WTC11 (cell line): ENCODE results near the gene ZNRF1. TPM values are rescaled to one million over a fixed set of nuclear protein-coding genes. Genes with fewer than 3 reads are reported as not detected.
A peak's percentile ranks its signal among the peaks of the same experiment; 100 is the strongest.

Source experiments
- ATAC-seq: fragments of 200-7000 bp; cut with Tn5 transposase; 2 replicates; pipeline ENCODE4 v1.10.0; 2021; ENCODE audit warnings: mild to moderate bottlenecking, moderate library complexity
- CTCF ChIA-PET: fragments of 300-600 bp; sonication (Branson Sonifier 250); formaldehyde crosslinking; loops from one replicate; lab custom pipeline; 2021; ENCODE audit warnings: antibody characterized with exemption; lab: Charles Lee
- POLR2A ChIA-PET: fragments of 350-600 bp; sonication (Branson Sonifier 250); formaldehyde crosslinking; loops from one replicate; lab custom pipeline; 2021; ENCODE audit warnings: antibody characterized with exemption; lab: Charles Lee
- DNase-seq: peaks from one replicate; pipeline ENCODE4 v3.0.0; 2021; ENCODE audit warnings: low spot score
- H3K27ac Mint-ChIP-seq: 2 replicates; pipeline ENCODE4 v1.8.0; 2021; ENCODE audit warnings: mixed read lengths
- H3K27me3 Mint-ChIP-seq: 2 replicates; pipeline ENCODE4 v1.8.0; 2021; ENCODE audit warnings: low read depth, mild to moderate bottlenecking, moderate library complexity, mixed read lengths
- H3K36me3 Mint-ChIP-seq: 2 replicates; pipeline ENCODE4 v1.8.0; 2021; ENCODE audit warnings: mixed read lengths
- H3K4me1 Mint-ChIP-seq: 2 replicates; pipeline ENCODE4 v1.8.0; 2022; ENCODE audit warnings: mixed read lengths
- H3K4me3 Mint-ChIP-seq: 2 replicates; pipeline ENCODE4 v1.8.0; 2021; ENCODE audit warnings: mild to moderate bottlenecking, moderate library complexity, mixed read lengths
- H3K9me3 Mint-ChIP-seq: 2 replicates; pipeline ENCODE4 v1.8.0; 2021; ENCODE audit warnings: mixed read lengths
- ETV6 ChIP-seq: sonication (generic); formaldehyde crosslinking; IDR thresholded peaks from 2 replicates; pipeline ENCODE4 v1.8.1; 2022; ENCODE audit warnings: mild to moderate bottlenecking, missing genetic modification reagents
- FOXJ3 ChIP-seq: sonication (generic); formaldehyde crosslinking; IDR thresholded peaks from 2 replicates; pipeline ENCODE4 v1.9.0; 2021; ENCODE audit warnings: missing genetic modification reagents, mild to moderate bottlenecking, borderline replicate concordance
- HMGXB4 ChIP-seq: sonication (generic); formaldehyde crosslinking; IDR thresholded peaks from 2 replicates; pipeline ENCODE4 v1.8.1; 2023; ENCODE audit warnings: mild to moderate bottlenecking, moderate library complexity, missing genetic modification reagents
- JUN ChIP-seq: sonication (generic); formaldehyde crosslinking; IDR thresholded peaks from 2 replicates; pipeline ENCODE4 v1.8.0; 2023; ENCODE audit warnings: mild to moderate bottlenecking, missing genetic modification reagents
- MXD4 ChIP-seq: fragments of 250-450 bp; sonication (Bioruptor Pico); IDR thresholded peaks from 2 replicates; pipeline ENCODE4 v1.8.0; 2021; ENCODE audit warnings: mild to moderate bottlenecking, moderate library complexity, borderline replicate concordance
- NFE2L1 ChIP-seq: sonication (generic); formaldehyde crosslinking; IDR thresholded peaks from 2 replicates; pipeline ENCODE4 v1.8.1; 2023; ENCODE audit warnings: missing genetic modification reagents
- NFYB ChIP-seq: sonication (generic); formaldehyde crosslinking; conservative IDR thresholded peaks from 2 replicates; pipeline ENCODE4 v1.8.0; 2022; ENCODE audit warnings: low read depth, missing genetic modification reagents
- NR3C1 ChIP-seq: sonication (generic); formaldehyde crosslinking; conservative IDR thresholded peaks from 2 replicates; pipeline ENCODE4 v1.8.1; 2023; ENCODE audit warnings: low read depth, mild to moderate bottlenecking, missing genetic modification reagents
- RORB ChIP-seq: fragments of 250-450 bp; sonication (Bioruptor Pico); IDR thresholded peaks from 2 replicates; pipeline ENCODE4 v1.9.0; 2021; ENCODE audit warnings: mild to moderate bottlenecking
- TEAD4 ChIP-seq: sonication (generic); formaldehyde crosslinking; IDR thresholded peaks from 2 replicates; pipeline ENCODE4 v1.8.0; 2022; ENCODE audit warnings: mild to moderate bottlenecking, missing genetic modification reagents
- TP53 ChIP-seq: sonication (generic); formaldehyde crosslinking; IDR thresholded peaks from 2 replicates; pipeline ENCODE4 v1.8.1; 2023; ENCODE audit warnings: mild to moderate bottlenecking, missing genetic modification reagents
- ZBTB21 ChIP-seq: sonication (generic); formaldehyde crosslinking; IDR thresholded peaks from 2 replicates; pipeline ENCODE4 v1.8.1; 2023; ENCODE audit warnings: mild to moderate bottlenecking, missing genetic modification reagents, borderline replicate concordance
- ZMAT4 ChIP-seq: fragments of 250-450 bp; sonication (Bioruptor Pico); IDR thresholded peaks from 2 replicates; pipeline ENCODE4 v1.9.0; 2021; ENCODE audit warnings: mild to moderate bottlenecking
- ZNF121 ChIP-seq: sonication (generic); formaldehyde crosslinking; IDR thresholded peaks from 2 replicates; pipeline ENCODE4 v1.8.0; 2023; ENCODE audit warnings: missing genetic modification reagents
- ZNF232 ChIP-seq: sonication (generic); formaldehyde crosslinking; IDR thresholded peaks from 2 replicates; pipeline ENCODE4 v1.8.0; 2022; ENCODE audit warnings: mild to moderate bottlenecking, missing genetic modification reagents
- ZNF423 ChIP-seq: fragments of 250-450 bp; sonication (Bioruptor Pico); IDR thresholded peaks from 2 replicates; pipeline ENCODE4 v2.1.2; 2022; ENCODE audit warnings: mild to moderate bottlenecking, moderate library complexity
- total RNA-seq: library from RNA; stranded (reverse); gene quantifications from 3 replicates; pipeline ENCODE4 v1.2.3, GENCODE V29; 2021
- TF ChIP-seq, protein P1 (sequence below): sonication (generic); formaldehyde crosslinking; IDR thresholded peaks from 2 replicates; pipeline ENCODE4 v1.8.1; 2022; ENCODE audit warnings: mild to moderate bottlenecking, moderate library complexity, missing genetic modification reagents
- TF ChIP-seq, protein P2 (sequence below): sonication (generic); formaldehyde crosslinking; IDR thresholded peaks from 2 replicates; pipeline ENCODE4 v1.8.1; 2023; ENCODE audit warnings: mild to moderate bottlenecking, missing genetic modification reagents, borderline replicate concordance
- TF ChIP-seq, protein P3 (sequence below): sonication (generic); formaldehyde crosslinking; IDR thresholded peaks from 2 replicates; pipeline ENCODE4 v1.8.1; 2023; ENCODE audit warnings: mild to moderate bottlenecking, missing genetic modification reagents, moderate library complexity

ZNRF1 gene
- total RNA-seq, 1 experiment from 2014 or later = 47.6 TPM

DNA sequence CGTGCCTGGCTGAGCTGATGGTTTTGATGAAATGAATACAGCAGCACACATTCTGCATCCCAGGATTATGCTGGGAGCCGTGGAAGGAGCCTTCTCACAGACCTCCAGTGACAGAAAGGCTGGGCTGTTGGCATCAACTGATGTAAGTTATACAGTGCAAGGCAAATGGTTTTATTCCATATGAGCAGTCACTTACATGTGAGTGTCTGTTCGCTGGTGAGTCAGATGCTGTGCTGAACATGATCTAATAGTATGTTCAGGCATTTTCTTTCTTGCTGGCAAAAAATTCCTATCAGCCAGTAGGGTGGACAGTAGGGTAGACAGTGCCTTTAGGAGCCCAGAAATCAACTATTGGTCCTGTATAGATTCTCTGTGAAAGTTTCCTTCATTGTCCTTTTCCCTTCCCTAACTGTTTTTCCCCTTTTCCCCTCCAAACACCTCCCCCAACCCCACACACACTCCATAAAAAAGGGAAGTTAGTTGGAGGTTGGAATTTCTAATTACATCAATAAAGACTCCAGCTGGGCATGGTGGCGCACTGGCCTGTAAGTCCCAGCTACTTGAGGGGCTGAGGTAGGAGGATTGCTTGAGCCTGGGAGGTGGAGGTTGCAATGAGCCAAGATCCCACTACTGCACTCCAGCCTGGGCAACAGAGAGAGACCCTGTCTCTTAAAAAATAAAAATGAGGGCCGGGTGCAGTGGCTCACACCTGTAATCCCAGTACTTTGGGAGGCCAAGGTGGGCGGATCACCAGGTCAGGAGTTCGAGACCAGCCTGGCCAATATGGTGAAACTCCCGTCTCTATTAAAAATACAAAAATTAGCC is 81.6 kb downstream of the ZNRF1 start:
- Mint-ChIP-seq H3K36me3 (peaks cover 17% of the 10 kb centered on the region), H3K4me3 (peak overlapping the region; percentile 16; the same call in 1 of the 2 replicates), H3K9me3 (peaks cover 8% of the 10 kb centered on the region; the same call in 1 of the 2 replicates), H3K27me3 (no peaks in the 10 kb centered on the region), H3K27ac (no peak overlapping the region), H3K4me1 (peaks cover 19% of the 10 kb centered on the region)
- TF ChIP-seq, protein P1, sequence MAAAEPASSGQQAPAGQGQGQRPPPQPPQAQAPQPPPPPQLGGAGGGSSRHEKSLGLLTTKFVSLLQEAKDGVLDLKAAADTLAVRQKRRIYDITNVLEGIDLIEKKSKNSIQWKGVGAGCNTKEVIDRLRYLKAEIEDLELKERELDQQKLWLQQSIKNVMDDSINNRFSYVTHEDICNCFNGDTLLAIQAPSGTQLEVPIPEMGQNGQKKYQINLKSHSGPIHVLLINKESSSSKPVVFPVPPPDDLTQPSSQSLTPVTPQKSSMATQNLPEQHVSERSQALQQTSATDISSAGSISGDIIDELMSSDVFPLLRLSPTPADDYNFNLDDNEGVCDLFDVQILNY (CRISPR knock-in tag) = no peak
- no peak for TF ChIP-seq ZNF232 (CRISPR knock-in tag)
- TF ChIP-seq, protein P2, sequence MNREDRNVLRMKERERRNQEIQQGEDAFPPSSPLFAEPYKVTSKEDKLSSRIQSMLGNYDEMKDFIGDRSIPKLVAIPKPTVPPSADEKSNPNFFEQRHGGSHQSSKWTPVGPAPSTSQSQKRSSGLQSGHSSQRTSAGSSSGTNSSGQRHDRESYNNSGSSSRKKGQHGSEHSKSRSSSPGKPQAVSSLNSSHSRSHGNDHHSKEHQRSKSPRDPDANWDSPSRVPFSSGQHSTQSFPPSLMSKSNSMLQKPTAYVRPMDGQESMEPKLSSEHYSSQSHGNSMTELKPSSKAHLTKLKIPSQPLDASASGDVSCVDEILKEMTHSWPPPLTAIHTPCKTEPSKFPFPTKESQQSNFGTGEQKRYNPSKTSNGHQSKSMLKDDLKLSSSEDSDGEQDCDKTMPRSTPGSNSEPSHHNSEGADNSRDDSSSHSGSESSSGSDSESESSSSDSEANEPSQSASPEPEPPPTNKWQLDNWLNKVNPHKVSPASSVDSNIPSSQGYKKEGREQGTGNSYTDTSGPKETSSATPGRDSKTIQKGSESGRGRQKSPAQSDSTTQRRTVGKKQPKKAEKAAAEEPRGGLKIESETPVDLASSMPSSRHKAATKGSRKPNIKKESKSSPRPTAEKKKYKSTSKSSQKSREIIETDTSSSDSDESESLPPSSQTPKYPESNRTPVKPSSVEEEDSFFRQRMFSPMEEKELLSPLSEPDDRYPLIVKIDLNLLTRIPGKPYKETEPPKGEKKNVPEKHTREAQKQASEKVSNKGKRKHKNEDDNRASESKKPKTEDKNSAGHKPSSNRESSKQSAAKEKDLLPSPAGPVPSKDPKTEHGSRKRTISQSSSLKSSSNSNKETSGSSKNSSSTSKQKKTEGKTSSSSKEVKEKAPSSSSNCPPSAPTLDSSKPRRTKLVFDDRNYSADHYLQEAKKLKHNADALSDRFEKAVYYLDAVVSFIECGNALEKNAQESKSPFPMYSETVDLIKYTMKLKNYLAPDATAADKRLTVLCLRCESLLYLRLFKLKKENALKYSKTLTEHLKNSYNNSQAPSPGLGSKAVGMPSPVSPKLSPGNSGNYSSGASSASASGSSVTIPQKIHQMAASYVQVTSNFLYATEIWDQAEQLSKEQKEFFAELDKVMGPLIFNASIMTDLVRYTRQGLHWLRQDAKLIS (CRISPR knock-in tag) = no peak
- TF ChIP-seq JUN (CRISPR knock-in tag) = no peak
- no peak for TF ChIP-seq ZNF423 (CRISPR knock-in tag)
- TF ChIP-seq ZNF121 (CRISPR knock-in tag) = peak; percentile 55; the same call in 1 of the 2 replicates
- TF ChIP-seq TEAD4 (CRISPR knock-in tag) = no peak
- peak; percentile 62 for ATAC-seq
- ChIA-PET CTCF (interaction anchor here (1.3 to 2.6 kb wide), 3 partner anchors 16 to 31 kb away, joined by 3 to 11 read pairs (median 3); no protein-coding TSS in a partner anchor), POLR2A (interaction anchor here (0.5 kb wide), 1 partner anchor 51 kb away, joined by 4 read pairs; no protein-coding TSS in a partner anchor)
- no peak for DNase-seq

- Mint-ChIP-seq H3K9me3 (peaks cover 11% of the 10 kb centered on the region; the same call in 1 of the 2 replicates), H3K36me3 (peaks cover 20% of the 10 kb centered on the region), H3K27me3 (no peaks in the 10 kb centered on the region), H3K4me1 (peaks cover 24% of the 10 kb centered on the region), H3K27ac (peak overlapping the region; percentile 77), H3K4me3 (no peak overlapping the region)
- CTCF ChIA-PET = interaction anchor here (1.3 to 2.6 kb wide), 2 partner anchors 15 to 30 kb away, joined by 3 to 11 read pairs; no protein-coding TSS in a partner anchor
- no peak for DNase-seq
- ATAC-seq = no peak
- POLR2A ChIA-PET = no interaction called here
- TF ChIP-seq FOXJ3 (CRISPR knock-in tag) (no peak), NR3C1 (CRISPR knock-in tag) (no peak), JUN (CRISPR knock-in tag) (no peak), ZMAT4 (CRISPR knock-in tag) (no peak), TP53 (no peak), MXD4 (no peak)
- TF ChIP-seq, protein P3, sequence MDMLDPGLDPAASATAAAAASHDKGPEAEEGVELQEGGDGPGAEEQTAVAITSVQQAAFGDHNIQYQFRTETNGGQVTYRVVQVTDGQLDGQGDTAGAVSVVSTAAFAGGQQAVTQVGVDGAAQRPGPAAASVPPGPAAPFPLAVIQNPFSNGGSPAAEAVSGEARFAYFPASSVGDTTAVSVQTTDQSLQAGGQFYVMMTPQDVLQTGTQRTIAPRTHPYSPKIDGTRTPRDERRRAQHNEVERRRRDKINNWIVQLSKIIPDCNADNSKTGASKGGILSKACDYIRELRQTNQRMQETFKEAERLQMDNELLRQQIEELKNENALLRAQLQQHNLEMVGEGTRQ = no peak
Observed at GRCh38 chr16:75081179-75081859, 82.5 kb downstream of the ZNRF1 start.

- Mint-ChIP-seq H3K36me3 (peaks cover 10% of the 10 kb centered on the region), H3K27ac (peak overlapping the region; percentile 8; the same call in 1 of the 2 replicates), H3K9me3 (0 out of 2 replicates have a peak, but pooled peaks cover 3% of the 10 kb centered on the region), H3K4me3 (no peak overlapping the region), H3K4me1 (peaks cover 40% of the 10 kb centered on the region), H3K27me3 (no peaks in the 10 kb centered on the region)
- ATAC-seq (no peak), DNase-seq (no peak)
- CTCF ChIA-PET = interaction anchor here (0.7 to 1.5 kb wide), 6 partner anchors 13 to 99 kb away, joined by 3 to 7 read pairs (median 3); partner anchors contain the start of genes WDR59 and ZNRF1
- POLR2A ChIA-PET = no interaction called here
- TF ChIP-seq FOXJ3 (CRISPR knock-in tag) (no peak), NFYB (no peak), ZBTB21 (CRISPR knock-in tag) (no peak), NFE2L1 (CRISPR knock-in tag) (no peak), ZMAT4 (CRISPR knock-in tag) (no peak), HMGXB4 (CRISPR knock-in tag) (no peak), ETV6 (CRISPR knock-in tag) (no peak), RORB (CRISPR knock-in tag) (no peak)
Observed at GRCh38 chr16:75083813-75084212, 85.0 kb downstream of the ZNRF1 start.
